Stimulated activated CD4-positive, alpha-beta T cell treated with anti-CD3 and anti-CD28 coated beads, Interleukin-2, amount 100 ng/mL, for 24 hours (primary cell): Measurements from ENCODE around the gene GAB2.

Source experiments
- DNase-seq, 2 donors: peaks; one replicate each; pipeline ENCODE4 v3.0.0-alpha.2; 2020

GAB2 gene

GRCh38 chr11:78399136-78399535 is 18.5 kb downstream of the GAB2 start:
- no peak for DNase-seq

GRCh38 chr11:78398715-78399114 is 18.9 kb downstream of the GAB2 start:
- DNase-seq, result no peak

- no peak for DNase-seq
Observed at GRCh38 chr11:78397398-78397797, 20.2 kb downstream of the GAB2 start.

- no peak for DNase-seq
Observed at GRCh38 chr11:78395597-78395996, 22.0 kb downstream of the GAB2 start.

- no peak for DNase-seq
Observed at GRCh38 chr11:78392854-78393253, 24.8 kb downstream of the GAB2 start.

GRCh38 chr11:78391424-78391823 is 26.2 kb downstream of the GAB2 start:
- DNase-seq, result no peak

GRCh38 chr11:78390809-78391208 is 26.8 kb downstream of the GAB2 start:
- DNase-seq, result no peak

GRCh38 chr11:78386215-78386941 is 31.2 kb downstream of the GAB2 start:
- DNase-seq, result no peak

- DNase-seq, result no peak
Observed at GRCh38 chr11:78385205-78385604, 32.4 kb downstream of the GAB2 start.

- DNase-seq, result no peak
Observed at GRCh38 chr11:78384231-78384630, 33.4 kb downstream of the GAB2 start.

- DNase-seq, result no peak
Observed at GRCh38 chr11:78381865-78382264, 35.8 kb downstream of the GAB2 start.

- DNase-seq, result no peak
Observed at GRCh38 chr11:78380615-78381051, 37.0 kb downstream of the GAB2 start.

- no peak for DNase-seq
Observed at GRCh38 chr11:78379039-78379670, 38.5 kb downstream of the GAB2 start.

GRCh38 chr11:78377625-78378418 is 39.8 kb downstream of the GAB2 start:
- no peak for DNase-seq

GRCh38 chr11:78376858-78377257 is 40.8 kb downstream of the GAB2 start:
- DNase-seq, result no peak

GRCh38 chr11:78374917-78375316 is 42.7 kb downstream of the GAB2 start:
- no peak for DNase-seq

GRCh38 chr11:78373689-78374088 is 43.9 kb downstream of the GAB2 start:
- DNase-seq, result no peak

GRCh38 chr11:78372114-78372768 is 45.4 kb downstream of the GAB2 start:
- DNase-seq, result no peak

- no peak for DNase-seq
Observed at GRCh38 chr11:78371221-78371891, 46.3 kb downstream of the GAB2 start.

- DNase-seq, result no peak
Observed at GRCh38 chr11:78370406-78371172, 47.0 kb downstream of the GAB2 start.

GRCh38 chr11:78365381-78365792 is 52.2 kb downstream of the GAB2 start:
- no peak for DNase-seq
